GM21423 (cell line): ENCODE data around the gene IGF2BP1.

Source experiments
- ATAC-seq: cut with Tn5 transposase; IDR thresholded peaks from one replicate; pipeline ENCODE4 v1.9.1; 2021; ENCODE audit warnings: mild to moderate bottlenecking, moderate library complexity; ENCODE audit not compliant: unreplicated experiment

Gene IGF2BP1

GRCh38 chr17:48997103-48997826 lies at the start of gene IGF2BP1:
Gene IGF2BP1 (plus strand): TSS chr17:48997385. CDS start chr17:48997746, 361 bp downstream.
- ATAC-seq, result no peak

GRCh38 chr17:48951572-48951971 lies 45.6 kb upstream of the IGF2BP1 start:
- no peak for ATAC-seq

GRCh38 chr17:48952904-48953303 lies 44.3 kb upstream of the IGF2BP1 start:
- ATAC-seq, result no peak

- no peak for ATAC-seq
These were observed 42.9 kb upstream of the IGF2BP1 start for GRCh38 chr17:48954300-48954755.

- no peak for ATAC-seq
These were observed 36.2 kb upstream of the IGF2BP1 start for GRCh38 chr17:48960834-48961515.

GRCh38 chr17:48961516-48962233 lies 35.5 kb upstream of the IGF2BP1 start:
- no peak for ATAC-seq

- no peak for ATAC-seq
These were observed 27.0 kb upstream of the IGF2BP1 start for GRCh38 chr17:48970224-48970623.

GRCh38 chr17:48970865-48971687 lies 26.1 kb upstream of the IGF2BP1 start:
- no peak for ATAC-seq

- no peak for ATAC-seq
These were observed 24.5 kb upstream of the IGF2BP1 start for GRCh38 chr17:48972749-48973097.

GRCh38 chr17:48973806-48974205 lies 23.4 kb upstream of the IGF2BP1 start:
- no peak for ATAC-seq

- ATAC-seq, result no peak
These were observed 15.2 kb upstream of the IGF2BP1 start for GRCh38 chr17:48981927-48982539.

GRCh38 chr17:48985436-48986245 lies 11.5 kb upstream of the IGF2BP1 start:
- no peak for ATAC-seq

- no peak for ATAC-seq
These were observed 8.1 kb upstream of the IGF2BP1 start for GRCh38 chr17:48989100-48989499.

- ATAC-seq, result no peak
These were observed 6.3 kb upstream of the IGF2BP1 start for GRCh38 chr17:48990882-48991357.

GRCh38 chr17:48992444-48992843 lies 4.7 kb upstream of the IGF2BP1 start:
- no peak for ATAC-seq

GRCh38 chr17:48993305-48993704 lies 3.9 kb upstream of the IGF2BP1 start:
- no peak for ATAC-seq

- no peak for ATAC-seq
These were observed 3.2 kb upstream of the IGF2BP1 start for GRCh38 chr17:48993951-48994350.

GRCh38 chr17:48994549-48995303 lies 2.5 kb upstream of the IGF2BP1 start:
- ATAC-seq, result no peak
